Measurements from ENCODE around the gene NPHP4.

Gene NPHP4

DNA sequence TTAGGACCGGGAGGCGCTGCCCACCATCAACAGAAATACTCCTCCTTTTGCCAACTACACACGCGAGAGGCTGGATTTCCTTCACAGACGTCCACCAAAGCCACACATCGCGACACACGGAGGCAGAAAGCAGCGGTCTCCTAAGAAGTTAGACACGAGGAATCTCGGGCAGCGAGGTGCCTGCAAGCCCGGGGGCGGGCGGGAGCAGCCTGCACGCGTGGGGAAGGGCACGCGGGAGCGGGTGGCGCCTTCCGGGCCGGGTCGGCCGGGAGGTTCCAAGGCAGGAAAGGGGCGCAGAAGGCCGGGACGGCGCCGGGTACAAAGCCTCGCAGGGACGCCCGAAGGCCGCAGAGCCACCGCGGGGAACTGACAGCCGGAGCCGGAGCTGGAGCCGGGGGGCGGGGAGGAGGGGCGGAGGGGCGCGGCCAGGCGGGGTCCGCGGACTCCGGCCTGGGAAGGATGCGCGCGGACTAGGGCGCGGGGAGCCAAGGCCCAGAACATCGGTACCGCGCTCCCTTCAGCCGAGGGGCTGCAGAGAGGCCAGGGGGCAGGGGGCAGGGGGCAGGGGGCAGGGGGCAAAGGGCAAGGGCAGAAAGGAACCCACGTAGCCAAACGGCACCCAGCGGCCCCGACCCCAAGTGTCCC, 722 bp downstream of the NPHP4 start:
- DNase-seq (ENCODE audit: low spot score in 2 of 2) (peak; percentile 20 to 70), ATAC-seq (peak; percentile 47)
- peaks cover 24% of the 10 kb centered on the region for H3K36me3 Mint-ChIP-seq
- no peaks in the 10 kb centered on the region for H3K9me3 Mint-ChIP-seq
- peak overlapping the region; percentile 98 for H3K4me3 Mint-ChIP-seq
- H3K27ac Mint-ChIP-seq, result peak overlapping the region; percentile 91
- H3K4me1 Mint-ChIP-seq, result peaks cover 41% of the 10 kb centered on the region

DNA sequence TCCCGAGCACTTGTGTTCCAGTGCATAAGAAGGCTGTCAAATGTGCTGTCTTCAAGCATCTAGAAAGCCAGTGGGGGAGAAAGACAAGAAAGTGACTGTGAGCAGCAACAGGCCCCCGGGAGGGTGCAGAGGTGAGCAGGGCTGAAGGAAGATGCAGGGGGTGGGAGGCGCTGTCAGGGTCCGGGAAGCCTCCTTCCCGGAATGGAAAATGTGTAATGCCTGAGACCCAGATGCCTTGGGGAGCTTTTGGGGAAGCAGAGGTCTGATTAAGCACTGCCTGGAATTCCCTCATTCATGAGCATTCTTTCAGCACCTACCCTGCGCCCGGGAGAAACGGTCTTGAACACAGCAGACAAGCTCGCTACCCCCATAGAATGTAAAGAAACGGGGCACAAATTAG, 1.3 kb downstream of the NPHP4 start:
- peaks cover 38% of the 10 kb centered on the region for H3K4me1 Mint-ChIP-seq
- H3K9me3 Mint-ChIP-seq, result no peaks in the 10 kb centered on the region
- peaks cover 24% of the 10 kb centered on the region for H3K36me3 Mint-ChIP-seq
- no peak for ATAC-seq
- no peak for DNase-seq (ENCODE audit: low spot score in 2 of 2)
- peak overlapping the region; percentile 91 for H3K27ac Mint-ChIP-seq
- H3K4me3 Mint-ChIP-seq, result peak overlapping the region; percentile 98

DNA sequence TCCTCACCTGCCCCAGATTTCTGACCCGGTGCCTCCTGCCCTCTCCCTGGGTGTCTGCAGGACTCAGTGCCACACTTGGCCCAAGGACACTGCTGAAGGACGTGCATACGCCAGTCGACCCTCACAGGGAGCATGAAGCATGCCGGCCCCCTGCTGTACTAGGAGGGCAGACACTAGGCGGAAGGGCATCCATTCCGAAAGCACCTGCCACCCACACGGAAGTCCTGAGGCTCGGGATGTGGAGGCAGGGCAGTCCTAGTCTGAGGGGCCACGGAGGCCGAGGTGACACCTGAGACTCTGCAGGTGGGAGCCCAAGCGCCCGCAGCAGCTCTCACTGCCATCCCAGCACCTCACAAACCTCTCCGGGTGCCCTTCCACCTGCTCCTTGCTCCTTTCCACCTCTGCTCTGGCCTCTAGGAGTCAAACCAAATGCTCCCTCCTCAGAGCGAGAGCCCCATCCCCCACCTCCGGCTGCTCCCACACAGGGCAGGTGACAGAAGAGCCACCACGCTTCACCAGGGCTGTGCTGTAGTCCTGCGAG, 2.4 kb downstream of the NPHP4 start:
- no peak overlapping the region for H3K27ac Mint-ChIP-seq
- peaks cover 22% of the 10 kb centered on the region for H3K36me3 Mint-ChIP-seq
- DNase-seq (ENCODE audit: low spot score in 2 of 2), result no peak
- peaks cover 30% of the 10 kb centered on the region for H3K4me1 Mint-ChIP-seq
- peak overlapping the region; percentile 98 for H3K4me3 Mint-ChIP-seq
- H3K9me3 Mint-ChIP-seq, result no peaks in the 10 kb centered on the region
- ATAC-seq, result no peak

DNA sequence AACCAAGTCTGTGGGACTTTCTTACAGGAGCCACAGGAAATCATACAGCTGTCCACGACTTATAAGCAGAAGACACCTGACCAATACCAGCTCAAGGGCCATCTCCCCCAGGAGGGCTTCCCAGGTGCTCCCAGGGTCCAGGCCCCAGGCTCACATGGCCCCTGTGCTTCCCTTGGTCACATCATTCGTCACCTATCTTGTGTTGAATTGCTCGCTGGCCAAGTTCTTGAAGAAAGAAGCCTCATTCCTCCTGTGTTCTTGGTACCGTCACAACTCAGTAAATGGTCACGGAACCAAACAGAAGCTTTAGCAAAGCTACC, 3.0 kb downstream of the NPHP4 start:
- H3K36me3 Mint-ChIP-seq, result peaks cover 21% of the 10 kb centered on the region
- H3K9me3 Mint-ChIP-seq, result no peaks in the 10 kb centered on the region
- ATAC-seq, result no peak
- H3K4me3 Mint-ChIP-seq, result no peak overlapping the region
- H3K4me1 Mint-ChIP-seq, result peaks cover 25% of the 10 kb centered on the region
- no peak for DNase-seq (ENCODE audit: low spot score in 2 of 2)
- no peak overlapping the region for H3K27ac Mint-ChIP-seq

DNA sequence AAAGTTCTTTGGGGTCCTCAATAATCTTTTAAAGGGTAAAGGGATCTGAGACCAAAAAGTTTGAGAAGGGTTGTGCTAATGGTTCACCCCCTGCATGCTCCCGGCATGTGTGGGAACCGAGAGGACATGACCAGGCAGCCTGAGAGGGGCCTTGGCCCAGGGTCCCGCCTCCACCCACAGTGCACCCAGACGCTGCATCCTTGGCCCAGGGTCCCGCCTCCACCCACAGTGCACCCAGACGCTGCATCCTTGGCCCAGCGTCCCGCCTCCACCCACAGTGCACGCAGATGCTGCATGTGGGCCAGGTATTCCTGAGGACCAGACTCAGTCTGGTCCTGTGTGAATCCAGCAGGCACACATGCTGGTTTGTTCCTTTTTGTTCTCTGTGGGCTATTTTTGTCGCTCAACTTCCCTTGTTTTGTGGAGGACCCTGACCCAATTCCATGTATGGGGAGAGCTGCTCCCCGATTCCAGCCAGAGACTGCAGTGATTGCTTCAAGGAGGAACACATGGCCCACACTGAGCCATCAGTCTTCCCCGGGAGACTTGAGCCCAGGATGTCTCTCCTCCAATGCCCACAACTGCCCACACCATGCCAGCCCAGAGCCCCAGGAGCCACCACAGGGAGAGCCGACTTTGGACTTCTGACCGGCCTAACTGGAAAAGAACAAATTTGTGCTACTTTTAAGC, 3.5 kb downstream of the NPHP4 start:
- no peak for ATAC-seq
- Mint-ChIP-seq H3K9me3 (no peaks in the 10 kb centered on the region), H3K36me3 (peaks cover 25% of the 10 kb centered on the region), H3K4me3 (no peak overlapping the region), H3K27ac (no peak overlapping the region), H3K4me1 (peaks cover 21% of the 10 kb centered on the region)
- no peak for DNase-seq (ENCODE audit: low spot score in 2 of 2)

DNA sequence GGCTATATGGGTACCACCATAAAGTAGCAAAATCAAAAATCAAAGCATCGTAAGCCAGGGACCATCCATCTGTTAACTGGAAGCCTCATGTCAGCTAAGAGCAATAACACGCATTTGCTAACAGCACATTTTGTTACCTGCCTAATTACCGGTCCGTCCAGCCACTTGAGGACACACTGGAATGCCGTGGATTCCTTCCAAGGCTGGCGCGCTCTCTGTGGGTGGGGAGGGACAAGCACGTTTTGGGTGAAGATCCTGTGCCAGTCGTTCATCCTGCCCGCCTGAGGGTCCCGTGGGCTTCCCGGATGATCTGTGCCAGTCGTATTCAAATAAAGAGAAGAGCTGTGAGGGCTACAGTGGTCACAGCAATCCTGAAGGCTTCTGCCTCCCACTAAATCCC, 6.2 kb downstream of the NPHP4 start:
- Mint-ChIP-seq H3K4me3 (no peak overlapping the region), H3K9me3 (no peaks in the 10 kb centered on the region), H3K4me1 (peaks cover 12% of the 10 kb centered on the region), H3K36me3 (peaks cover 11% of the 10 kb centered on the region), H3K27ac (no peak overlapping the region)
- DNase-seq (ENCODE audit: low spot score in 2 of 2) (no peak), ATAC-seq (no peak)

DNA sequence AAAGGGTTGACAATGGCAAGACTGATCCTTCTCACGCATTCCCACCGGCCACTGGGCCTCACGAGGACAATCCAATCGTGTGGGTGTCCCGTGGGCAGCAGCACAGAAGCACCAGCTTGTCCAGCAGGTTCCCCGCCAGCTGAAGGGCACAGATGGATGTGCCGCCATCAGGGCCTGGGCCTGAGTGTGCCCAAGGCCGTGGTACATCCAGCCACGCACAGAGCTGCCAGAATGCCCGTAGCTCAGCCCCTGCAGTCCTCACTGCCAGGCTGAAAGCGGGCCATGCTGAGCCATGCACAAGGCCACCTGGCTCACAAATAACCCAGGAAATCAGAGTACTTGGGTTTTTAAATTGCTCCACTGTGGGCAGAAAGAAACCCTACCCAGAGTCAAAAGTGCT, 7.0 kb downstream of the NPHP4 start:
- peaks cover 13% of the 10 kb centered on the region for H3K4me1 Mint-ChIP-seq
- H3K27ac Mint-ChIP-seq, result no peak overlapping the region
- DNase-seq (ENCODE audit: low spot score in 2 of 2), result no peak
- no peak overlapping the region for H3K4me3 Mint-ChIP-seq
- ATAC-seq, result no peak
- H3K36me3 Mint-ChIP-seq, result peaks cover 15% of the 10 kb centered on the region
- no peaks in the 10 kb centered on the region for H3K9me3 Mint-ChIP-seq

DNA sequence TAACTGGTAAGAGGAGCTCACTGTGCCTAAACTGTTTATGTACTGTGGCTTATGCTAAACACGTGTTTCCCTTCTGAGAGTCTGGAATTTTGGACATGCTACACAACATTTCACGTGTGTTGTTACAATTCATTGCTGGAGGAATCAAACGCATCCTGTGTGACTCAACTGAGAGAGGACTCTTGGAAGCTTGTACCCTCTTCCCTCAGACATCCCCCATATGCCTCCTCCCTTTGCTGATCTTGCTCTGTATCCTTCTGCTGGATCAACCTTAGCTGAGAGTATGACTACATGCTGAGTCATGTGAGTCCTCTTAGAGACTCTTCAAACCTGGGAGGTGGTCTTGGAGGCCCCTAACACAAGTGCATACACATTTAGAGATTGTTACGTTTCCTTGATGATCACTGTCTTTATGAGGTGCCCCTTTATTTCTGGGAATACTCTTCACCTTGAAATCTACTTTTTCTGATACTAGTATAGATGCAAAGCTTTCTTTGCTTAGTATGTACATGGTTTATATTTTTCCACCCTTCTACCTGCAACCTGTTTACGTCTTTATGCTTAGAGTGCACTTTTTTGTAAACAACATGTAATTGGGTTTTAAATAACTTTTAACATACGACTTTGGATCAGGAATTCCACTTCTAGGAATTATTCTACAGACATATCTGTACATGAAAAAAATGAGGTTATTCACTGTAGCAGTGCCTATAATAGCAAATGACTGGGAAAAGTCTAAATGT, 8.7 kb downstream of the NPHP4 start:
- H3K4me3 Mint-ChIP-seq, result no peak overlapping the region
- no peak for DNase-seq (ENCODE audit: low spot score in 2 of 2)

DNA sequence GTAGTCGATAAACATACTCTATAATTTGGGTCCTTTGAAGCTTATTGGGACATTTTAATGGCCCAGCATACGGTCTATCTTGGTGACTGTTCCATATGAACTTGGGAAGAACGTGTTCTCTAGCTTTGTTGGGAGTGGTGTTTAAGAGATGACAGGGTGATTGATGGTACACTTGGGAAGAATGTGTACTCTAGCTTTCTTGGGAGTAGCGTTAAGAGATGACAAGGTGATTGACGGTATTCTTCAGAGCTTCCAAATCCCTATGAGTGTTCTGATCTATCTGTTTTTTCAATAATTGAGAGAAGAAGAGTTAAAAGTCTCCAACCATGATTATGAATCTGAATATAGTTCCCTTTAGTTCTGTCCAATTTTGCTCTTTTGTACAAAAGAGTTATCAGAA, 9.4 kb downstream of the NPHP4 start:
- Mint-ChIP-seq H3K4me3 (no peak overlapping the region), H3K9me3 (no peaks in the 10 kb centered on the region), H3K4me1 (peaks cover 16% of the 10 kb centered on the region), H3K27ac (no peak overlapping the region), H3K36me3 (peaks cover 15% of the 10 kb centered on the region)
- DNase-seq (ENCODE audit: low spot score in 2 of 2), result no peak
- ATAC-seq, result no peak

More for the DNA sequence above, 8.7 kb downstream of the NPHP4 start:
- Mint-ChIP-seq H3K9me3 (no peaks in the 10 kb centered on the region), H3K27ac (no peak overlapping the region), H3K4me1 (peaks cover 11% of the 10 kb centered on the region), H3K36me3 (peaks cover 15% of the 10 kb centered on the region)
- no peak for ATAC-seq

DNA sequence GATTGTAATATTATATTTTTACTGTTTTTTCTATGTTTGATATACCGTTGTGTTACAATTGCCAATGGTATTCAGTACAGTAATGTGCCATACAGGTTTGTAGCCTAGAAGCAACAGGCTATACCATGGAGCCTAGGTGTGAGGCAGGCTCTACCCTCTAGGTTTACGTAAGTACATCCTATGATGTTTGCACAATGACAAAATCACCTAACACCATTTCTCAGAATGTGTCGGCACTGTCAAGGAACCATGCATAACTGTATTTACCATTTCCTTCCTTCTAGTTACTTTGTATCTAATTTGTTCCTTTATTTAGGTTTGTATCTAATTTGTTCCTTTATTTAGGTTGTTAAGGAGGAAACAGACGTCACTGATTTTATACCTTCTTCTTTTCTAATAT, 9.9 kb downstream of the NPHP4 start:
- Mint-ChIP-seq H3K4me1 (peaks cover 22% of the 10 kb centered on the region), H3K36me3 (peaks cover 21% of the 10 kb centered on the region), H3K9me3 (no peaks in the 10 kb centered on the region), H3K27ac (no peak overlapping the region), H3K4me3 (no peak overlapping the region)
- ATAC-seq, result no peak
- DNase-seq (ENCODE audit: low spot score in 2 of 2), result no peak

DNA sequence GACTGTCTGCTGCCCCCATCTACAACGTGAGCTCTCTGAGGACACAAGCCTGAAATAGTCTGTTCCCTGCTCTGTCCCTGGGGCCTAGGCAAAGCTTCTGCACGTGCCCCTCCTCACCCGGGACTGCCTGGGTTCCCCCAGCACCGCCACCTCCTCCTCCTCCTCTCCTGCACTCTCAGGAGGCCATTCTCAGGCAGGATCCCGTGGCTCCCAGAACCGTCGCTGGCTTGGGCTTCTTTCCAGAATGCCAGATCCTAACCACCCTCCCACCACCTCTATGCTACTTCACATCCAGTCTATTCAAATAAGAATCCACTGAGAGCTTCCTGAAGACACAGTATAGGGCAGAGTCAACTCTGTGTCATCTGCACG, 11.2 kb downstream of the NPHP4 start:
- no peaks in the 10 kb centered on the region for H3K9me3 Mint-ChIP-seq
- no peak overlapping the region for H3K4me3 Mint-ChIP-seq
- DNase-seq (ENCODE audit: low spot score in 2 of 2) (no peak), ATAC-seq (no peak)
- peaks cover 22% of the 10 kb centered on the region for H3K4me1 Mint-ChIP-seq
- peak overlapping the region; percentile 52 for H3K27ac Mint-ChIP-seq
- H3K36me3 Mint-ChIP-seq, result peaks cover 21% of the 10 kb centered on the region

DNA sequence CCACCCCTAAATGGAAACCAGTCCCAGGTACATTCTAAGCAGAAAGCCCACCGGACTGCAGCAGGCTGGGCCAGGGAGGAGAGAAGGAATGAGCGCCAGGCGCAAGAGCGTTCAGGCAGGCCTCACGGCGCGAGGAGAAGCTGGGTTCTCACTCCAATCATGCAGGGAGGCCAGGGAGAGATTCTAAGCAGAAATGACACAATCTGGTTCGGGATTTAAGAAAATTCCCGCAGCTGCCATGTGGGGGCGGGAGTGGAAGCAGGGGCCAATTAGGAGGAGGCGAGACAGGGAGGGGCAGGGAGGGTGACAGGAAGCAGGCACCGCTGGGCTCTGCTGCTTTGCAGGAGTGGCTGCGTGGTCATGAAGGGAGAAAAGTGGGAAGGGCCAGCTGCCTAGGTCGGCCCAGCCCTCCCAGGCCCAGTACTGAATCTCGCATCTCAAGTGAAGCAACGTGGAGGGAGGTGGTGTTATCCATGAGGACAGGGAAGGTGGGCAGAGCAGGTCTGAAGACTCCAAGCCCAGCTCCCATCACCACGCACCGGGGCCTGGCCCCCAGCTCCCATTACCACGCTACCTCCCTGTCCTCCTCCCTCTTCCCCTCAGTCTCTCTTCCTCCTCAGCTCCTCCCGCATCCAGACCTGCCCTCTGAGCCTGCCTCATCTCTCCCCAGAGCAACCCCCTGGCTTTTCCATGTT, 11.8 kb downstream of the NPHP4 start:
- Mint-ChIP-seq H3K4me1 (peaks cover 22% of the 10 kb centered on the region), H3K36me3 (peaks cover 21% of the 10 kb centered on the region), H3K27ac (peak overlapping the region; percentile 52), H3K9me3 (no peaks in the 10 kb centered on the region), H3K4me3 (no peak overlapping the region)
- no peak for DNase-seq (ENCODE audit: low spot score in 2 of 2)
- ATAC-seq, result no peak

DNA sequence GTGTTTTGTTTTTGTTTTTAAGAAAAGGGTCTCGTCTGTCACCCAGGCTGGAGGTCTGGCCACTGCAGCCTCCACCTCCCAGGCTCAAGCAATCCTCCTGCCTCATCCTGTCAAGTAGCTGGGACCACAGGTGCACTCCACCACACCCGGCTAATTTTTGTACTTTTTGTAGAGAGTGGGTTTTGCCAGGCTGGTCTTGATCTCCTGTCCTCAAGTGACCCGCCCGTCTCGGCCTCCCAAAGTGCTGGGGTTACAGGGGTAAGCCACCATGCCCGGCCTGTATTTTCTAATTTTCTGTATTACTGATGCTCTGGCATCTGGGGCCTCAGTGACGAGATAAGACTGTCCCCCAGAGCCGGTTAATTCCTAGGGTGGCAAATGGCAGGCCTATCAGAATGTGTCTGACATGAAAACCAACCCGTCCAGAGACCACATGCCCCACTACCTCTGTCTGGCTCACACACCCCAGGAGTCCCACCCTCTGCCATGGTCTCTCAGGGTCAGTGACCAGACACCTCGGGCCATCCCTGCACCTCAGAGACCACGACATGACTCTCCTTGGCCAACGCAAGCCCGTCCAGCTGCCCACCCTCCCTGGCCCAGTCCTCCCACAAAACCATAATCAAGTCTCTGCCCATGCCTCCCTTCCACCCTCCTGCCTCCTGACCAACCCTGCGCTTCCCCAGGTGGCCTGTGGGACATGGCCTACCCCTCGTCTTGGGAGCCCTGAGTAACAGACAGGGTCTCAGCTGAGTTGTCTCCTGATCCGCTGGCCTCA, 12.5 kb downstream of the NPHP4 start:
- Mint-ChIP-seq H3K36me3 (peaks cover 26% of the 10 kb centered on the region), H3K4me3 (no peak overlapping the region)

DNA sequence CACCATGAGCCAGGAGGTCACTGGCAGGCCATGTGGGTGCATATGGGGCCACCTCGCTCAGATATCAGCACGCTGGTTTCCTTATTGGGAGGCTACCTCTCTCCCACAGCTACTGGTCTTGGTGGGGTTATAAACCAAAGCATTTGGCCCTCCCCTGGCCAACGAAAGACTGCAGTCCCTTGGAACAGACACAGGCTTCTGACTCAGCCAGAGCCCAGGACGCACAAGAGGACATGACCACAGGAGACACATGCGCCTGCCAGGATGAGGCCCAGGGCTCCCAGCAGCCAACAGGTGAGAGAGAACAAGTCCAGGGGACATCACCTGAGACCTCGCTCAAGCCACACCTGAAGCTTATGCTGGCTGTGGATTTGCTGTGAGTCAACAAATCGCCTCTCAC, 13.8 kb downstream of the NPHP4 start:
- peak overlapping the region; percentile 89 for H3K27ac Mint-ChIP-seq
- ATAC-seq (peak; percentile 40), DNase-seq (ENCODE audit: low spot score in 2 of 2) (no peak)
- no peak overlapping the region for H3K4me3 Mint-ChIP-seq
- peaks cover 22% of the 10 kb centered on the region for H3K4me1 Mint-ChIP-seq
- H3K9me3 Mint-ChIP-seq, result no peaks in the 10 kb centered on the region
- H3K36me3 Mint-ChIP-seq, result peaks cover 19% of the 10 kb centered on the region

More for the DNA sequence above, 12.5 kb downstream of the NPHP4 start:
- Mint-ChIP-seq H3K27ac (peak overlapping the region; percentile 52), H3K9me3 (no peaks in the 10 kb centered on the region), H3K4me1 (peaks cover 22% of the 10 kb centered on the region)
- no peak for DNase-seq (ENCODE audit: low spot score in 2 of 2)
- ATAC-seq, result no peak

All from stimulated activated effector memory CD8-positive, alpha-beta T cell treated with anti-CD3 and anti-CD28 coated beads, Interleukin-12 subunit alpha, Interleukin-12 subunit beta, amount 100 ng/mL, for 72 hours (primary cell).